HG03521 (cell line): ENCODE measurements around the gene SCN1B.

Experiments used
- ATAC-seq: cut with Tn5 transposase; IDR thresholded peaks from one replicate; pipeline ENCODE4 v1.9.1; 2021; ENCODE audit warnings: mild to moderate bottlenecking, moderate library complexity; ENCODE audit not compliant: unreplicated experiment

Gene SCN1B

GRCh38 chr19:35070471-35070870 lies 40.2 kb downstream of the SCN1B start:
- ATAC-seq = no peak

GRCh38 chr19:35073516-35073915 lies 43.2 kb downstream of the SCN1B start:
- no peak for ATAC-seq

GRCh38 chr19:35073941-35074340 lies 43.7 kb downstream of the SCN1B start:
- no peak for ATAC-seq

- no peak for ATAC-seq
Measured at GRCh38 chr19:35074426-35075201, 44.3 kb downstream of the SCN1B start.

- no peak for ATAC-seq
Measured at GRCh38 chr19:35075202-35076025, 45.1 kb downstream of the SCN1B start.

- ATAC-seq = no peak
Measured at GRCh38 chr19:35076026-35076370, 45.7 kb downstream of the SCN1B start.

GRCh38 chr19:35076657-35077056 lies 46.4 kb downstream of the SCN1B start:
- no peak for ATAC-seq

DNA sequence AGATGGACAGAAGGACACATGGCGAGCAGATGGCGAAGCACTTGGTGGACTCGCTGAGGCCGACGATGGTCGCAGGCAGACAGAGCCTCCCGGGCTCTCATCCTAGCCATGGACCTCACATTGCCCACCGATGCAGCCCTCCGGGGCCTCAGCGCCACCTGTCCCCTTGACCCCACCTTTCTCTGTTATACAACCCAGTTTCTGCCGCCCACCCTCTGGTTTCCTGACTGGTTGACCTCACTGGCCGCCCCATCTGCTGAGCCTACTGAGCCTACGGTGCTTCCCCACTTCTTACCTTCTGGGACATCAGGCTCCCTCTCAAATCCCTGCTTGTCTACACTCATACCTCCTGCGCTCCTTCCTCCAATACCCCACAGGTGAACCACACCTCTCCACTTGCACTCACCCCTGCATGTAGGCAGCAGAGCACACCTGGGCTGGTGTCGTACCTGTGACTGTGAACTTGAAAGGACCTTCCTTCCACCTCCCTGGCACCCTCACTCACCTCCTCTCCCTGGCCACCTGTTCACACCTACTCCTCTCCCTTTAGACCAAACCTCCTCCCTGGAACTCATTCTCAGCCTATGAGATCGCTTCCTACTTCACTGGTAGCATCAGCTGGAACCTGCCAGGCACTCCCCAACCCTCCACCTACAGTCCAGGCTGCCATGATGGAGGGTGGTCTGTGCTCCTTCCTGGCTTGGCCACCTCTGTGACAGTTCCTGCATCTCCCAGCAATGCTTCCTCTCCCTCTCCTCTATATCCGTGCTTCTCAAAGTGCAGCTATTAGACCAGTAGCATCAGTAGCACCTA lies 47.3 kb downstream of the SCN1B start:
- ATAC-seq = no peak

DNA sequence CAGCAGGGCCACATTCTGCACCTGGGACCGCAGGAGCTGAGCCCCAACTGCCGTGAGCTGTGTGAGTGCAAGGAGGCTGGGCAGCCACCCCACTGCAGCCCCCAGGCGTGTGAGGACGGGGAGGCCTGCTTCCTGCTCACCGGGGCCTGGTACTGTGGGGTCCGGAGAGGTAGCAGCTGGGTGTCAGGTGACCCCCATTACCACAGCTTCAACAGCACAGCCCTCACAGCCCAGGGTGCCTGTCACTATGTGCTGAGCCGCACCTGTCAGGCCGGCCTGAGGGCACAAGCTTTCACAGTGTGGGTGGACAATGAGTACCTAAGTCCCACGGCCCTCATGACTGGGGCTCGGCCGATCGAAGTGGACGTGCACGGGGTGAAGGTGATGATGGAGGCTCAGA lies 49.6 kb downstream of the SCN1B start:
- no peak for ATAC-seq

GRCh38 chr19:35080613-35081170 lies 50.4 kb downstream of the SCN1B start:
- no peak for ATAC-seq

- ATAC-seq = no peak
Measured at GRCh38 chr19:35081201-35081600, 50.9 kb downstream of the SCN1B start.

GRCh38 chr19:35083691-35084508 lies 53.6 kb downstream of the SCN1B start:
- no peak for ATAC-seq

- no peak for ATAC-seq
Measured at GRCh38 chr19:35084509-35084762, 54.2 kb downstream of the SCN1B start.

DNA sequence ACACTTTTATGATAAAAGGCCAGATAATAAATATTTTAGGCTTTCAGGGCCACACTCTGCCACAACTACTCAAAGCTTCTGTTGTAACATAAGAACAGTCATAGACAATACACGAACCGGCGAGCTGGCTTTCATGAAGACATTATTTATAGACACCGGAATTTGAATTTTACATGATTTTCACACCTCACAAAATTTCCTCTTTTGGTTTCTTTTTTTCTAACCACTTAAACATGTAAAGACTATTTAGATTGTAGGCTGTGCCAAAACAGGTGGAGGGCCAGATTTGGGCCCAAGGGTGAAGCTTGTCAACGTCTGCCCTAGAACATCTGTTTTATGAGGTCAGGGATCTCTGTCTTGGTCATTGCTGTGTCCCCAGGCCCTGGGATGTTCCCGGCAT lies 55.7 kb downstream of the SCN1B start:
- ATAC-seq = no peak

GRCh38 chr19:35086455-35086854 lies 56.2 kb downstream of the SCN1B start:
- no peak for ATAC-seq

- no peak for ATAC-seq
Measured at GRCh38 chr19:35087393-35087792, 57.1 kb downstream of the SCN1B start.

DNA sequence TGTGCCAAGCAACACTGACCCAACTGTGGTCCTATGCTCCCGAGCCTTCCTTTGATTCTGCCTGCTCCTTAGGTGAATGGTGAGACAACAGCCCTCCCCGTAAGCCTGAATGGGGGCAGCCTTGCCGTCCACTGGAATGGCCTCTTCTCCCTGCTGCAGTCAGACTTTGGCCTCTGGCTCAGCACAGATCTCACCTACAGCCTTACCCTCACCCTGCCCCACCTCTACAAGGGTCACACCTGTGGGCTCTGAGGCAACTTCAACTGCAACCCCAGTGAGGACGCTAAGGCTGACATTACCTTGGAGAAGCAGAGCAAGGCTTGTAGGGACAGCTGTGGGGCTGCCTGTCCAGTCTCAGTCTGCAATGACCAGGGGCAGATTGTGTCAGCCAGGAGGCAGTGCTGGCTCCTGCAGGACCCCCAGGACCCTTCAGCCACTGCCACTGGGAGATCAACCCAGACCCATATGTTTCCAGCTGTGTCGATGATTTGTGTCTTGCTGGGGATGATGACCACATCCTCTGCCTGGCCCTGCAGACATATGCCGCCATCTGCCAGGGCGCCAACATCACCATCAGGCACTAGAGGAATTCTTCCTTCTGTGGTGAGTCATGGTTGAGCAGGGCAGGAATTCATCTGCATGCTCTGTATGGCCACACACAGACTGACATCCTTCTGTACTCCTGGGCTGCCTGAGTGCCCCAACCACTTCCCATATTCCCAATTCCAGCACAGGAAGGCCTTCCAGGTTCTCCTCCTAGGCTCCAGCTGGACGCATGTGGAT lies 58.1 kb downstream of the SCN1B start:
- ATAC-seq = no peak

GRCh38 chr19:35089554-35089953 lies 59.3 kb downstream of the SCN1B start:
- ATAC-seq = no peak
